HEK293 (cell line): ENCODE results near the gene TMEM198.

ENCODE experiments used
- CTCF ChIA-PET: fragments of 350-600 bp; formaldehyde crosslinking; extraction: SDS; loops from one replicate; lab custom pipeline; 2021; ENCODE audit warnings: antibody characterized with exemption; lab: Yijun Ruan, JAX
- POLR2A ChIA-PET: fragments of 300-600 bp; formaldehyde crosslinking; extraction: SDS; loops from one replicate; lab custom pipeline; 2020; ENCODE audit warnings: antibody characterized with exemption, inconsistent platforms; lab: Yijun Ruan, JAX
- H3K27ac ChIP-seq: fragments of 200-500 bp; sonication (Bioruptor generic); 2 replicates; pipeline ENCODE4 v1.5.1; 2014; ENCODE audit warnings: low read depth, low read length, control low read depth, inconsistent platforms; ENCODE audit errors: extremely low read depth
- H3K36me3 ChIP-seq, 2 experiments: fragments of 200-500 bp in 1 of 2; sonication (Bioruptor generic) in 1 of 2; 1 replicate in 1 of 2; 2 replicates in 1 of 2; pipeline ENCODE4 v1.5.1; 2014 to 2017; ENCODE audit warnings: inconsistent platforms in 2 of 2, low read length in 2 of 2; ENCODE audit not compliant: control insufficient read depth in 2 of 2, insufficient read depth in 1 of 2
- H3K4me1 ChIP-seq: fragments of 200-500 bp; sonication (Bioruptor generic); 2 replicates; pipeline ENCODE4 v1.5.1; 2014; ENCODE audit warnings: mild to moderate bottlenecking, low read length, inconsistent platforms; ENCODE audit not compliant: control insufficient read depth, insufficient read depth
- H3K4me3 ChIP-seq: 2 replicates; pipeline ENCODE4 v1.5.1; 2011; ENCODE audit warnings: low read depth, mild to moderate bottlenecking, control low read depth, low read length, moderate library complexity
- H3K9me3 ChIP-seq: fragments of 200-500 bp; sonication (Bioruptor generic); 2 replicates; pipeline ENCODE4 v1.5.1; 2014; ENCODE audit warnings: low read depth, low read length, inconsistent platforms; ENCODE audit not compliant: control insufficient read depth, insufficient read depth
- ELK4 ChIP-seq: IDR thresholded peaks from 2 replicates; pipeline ENCODE4 v1.6.1; 2011; ENCODE audit warnings: mild to moderate bottlenecking, low read depth, low read length, borderline replicate concordance
- GLIS1 ChIP-seq: fragments of 450-650 bp; formaldehyde crosslinking; IDR thresholded peaks from 2 replicates; pipeline ENCODE4 v1.5.1; 2016; ENCODE audit warnings: missing biosample characterization, missing genetic modification characterization
- GLIS2 ChIP-seq: fragments of 450-650 bp; formaldehyde crosslinking; IDR thresholded peaks from 2 replicates; pipeline ENCODE4 v1.5.1; 2016; ENCODE audit warnings: missing biosample characterization, missing genetic modification characterization
- KLF1 ChIP-seq: fragments of 450-650 bp; formaldehyde crosslinking; IDR thresholded peaks from 2 replicates; pipeline ENCODE4 v1.5.1; 2016; ENCODE audit warnings: missing biosample characterization, missing genetic modification characterization
- KLF10 ChIP-seq: fragments of 450-650 bp; IDR thresholded peaks from 2 replicates; pipeline ENCODE4 v1.5.1; 2018; ENCODE audit warnings: missing biosample characterization, mild to moderate bottlenecking, missing genetic modification characterization
- MYNN ChIP-seq: fragments of 450-650 bp; formaldehyde crosslinking; IDR thresholded peaks from 2 replicates; pipeline ENCODE4 v1.5.1; 2016; ENCODE audit warnings: missing biosample characterization, missing genetic modification characterization, borderline replicate concordance
- SP3 ChIP-seq: fragments of 450-650 bp; formaldehyde crosslinking; IDR thresholded peaks from 2 replicates; pipeline ENCODE4 v1.5.1; 2016; ENCODE audit warnings: missing biosample characterization, missing genetic modification characterization
- WT1 ChIP-seq: fragments of 450-650 bp; formaldehyde crosslinking; IDR thresholded peaks from 2 replicates; pipeline ENCODE4 v1.5.1; 2016; ENCODE audit warnings: missing biosample characterization, missing genetic modification characterization
- ZBTB21 ChIP-seq: fragments of 450-650 bp; formaldehyde crosslinking; IDR thresholded peaks from 2 replicates; pipeline ENCODE4 v1.5.1; 2017; ENCODE audit warnings: missing biosample characterization, missing genetic modification characterization
- ZNF10 ChIP-seq: fragments of 450-650 bp; formaldehyde crosslinking; IDR thresholded peaks from 2 replicates; pipeline ENCODE4 v1.5.1; 2017; ENCODE audit warnings: missing biosample characterization, missing genetic modification characterization
- ZNF148 ChIP-seq: fragments of 450-650 bp; formaldehyde crosslinking; IDR thresholded peaks from 2 replicates; pipeline ENCODE4 v1.5.0; 2017; ENCODE audit warnings: missing biosample characterization, missing genetic modification characterization, borderline replicate concordance
- ZNF16 ChIP-seq: fragments of 450-650 bp; formaldehyde crosslinking; IDR thresholded peaks from 2 replicates; pipeline ENCODE4 v1.5.1; 2016; ENCODE audit warnings: low read depth, missing biosample characterization, missing genetic modification characterization
- ZNF335 ChIP-seq: fragments of 450-650 bp; formaldehyde crosslinking; conservative IDR thresholded peaks from 2 replicates; pipeline ENCODE4 v1.5.1; 2016; ENCODE audit warnings: missing biosample characterization, missing genetic modification characterization
- ZNF341 ChIP-seq: fragments of 450-650 bp; formaldehyde crosslinking; IDR thresholded peaks from 2 replicates; pipeline ENCODE4; 2016; ENCODE audit warnings: low read depth, missing biosample characterization, missing genetic modification characterization
- ZNF354C ChIP-seq: fragments of 450-650 bp; formaldehyde crosslinking; IDR thresholded peaks from 2 replicates; pipeline ENCODE4 v1.5.1; 2016; ENCODE audit warnings: missing biosample characterization, missing genetic modification characterization, low read depth, borderline replicate concordance
- ZNF514 ChIP-seq: fragments of 450-650 bp; formaldehyde crosslinking; IDR thresholded peaks from 2 replicates; pipeline ENCODE4 v1.5.1; 2016; ENCODE audit warnings: missing biosample characterization, missing genetic modification characterization
- ZNF561 ChIP-seq: fragments of 450-650 bp; IDR thresholded peaks from 2 replicates; pipeline ENCODE4 v1.5.1; 2018; ENCODE audit warnings: missing biosample characterization, missing genetic modification characterization, borderline replicate concordance
- ZNF600 ChIP-seq: fragments of 450-650 bp; formaldehyde crosslinking; IDR thresholded peaks from 2 replicates; pipeline ENCODE4 v1.5.1; 2016; ENCODE audit warnings: missing biosample characterization, missing genetic modification characterization
- ZNF670 ChIP-seq: fragments of 450-650 bp; formaldehyde crosslinking; IDR thresholded peaks from 2 replicates; pipeline ENCODE4 v1.5.1; 2016; ENCODE audit warnings: missing biosample characterization, missing genetic modification characterization, low read depth
- TF ChIP-seq, protein P1 (sequence below): fragments of 450-650 bp; IDR thresholded peaks from 2 replicates; pipeline ENCODE4 v1.5.1; 2018; ENCODE audit warnings: missing biosample characterization, missing genetic modification characterization
- TF ChIP-seq, protein P2 (sequence below): fragments of 450-650 bp; formaldehyde crosslinking; IDR thresholded peaks from 2 replicates; pipeline ENCODE4 v1.5.1; 2016; ENCODE audit warnings: missing biosample characterization, missing genetic modification characterization

Gene TMEM198

GRCh38 chr2:219527076-219527394 lies 16.8 kb upstream of the TMEM198 start:
- Histone ChIP-seq H3K27ac (no peak overlapping the region), H3K9me3 (no peaks in the 10 kb centered on the region)
- POLR2A ChIA-PET = interaction anchor here (0.8 to 1.4 kb wide), 2 partner anchors 11 to 28 kb away, joined by 3 to 6 read pairs; partner anchors contain the start of gene GMPPA
- CTCF ChIA-PET = interaction anchor here (0.5 to 9.7 kb wide), 9 partner anchors 8 to 232 kb away, joined by 3 to 252 read pairs (median 10); partner anchors contain the start of genes ASIC4 and GMPPA
- TF ChIP-seq, protein P1, sequence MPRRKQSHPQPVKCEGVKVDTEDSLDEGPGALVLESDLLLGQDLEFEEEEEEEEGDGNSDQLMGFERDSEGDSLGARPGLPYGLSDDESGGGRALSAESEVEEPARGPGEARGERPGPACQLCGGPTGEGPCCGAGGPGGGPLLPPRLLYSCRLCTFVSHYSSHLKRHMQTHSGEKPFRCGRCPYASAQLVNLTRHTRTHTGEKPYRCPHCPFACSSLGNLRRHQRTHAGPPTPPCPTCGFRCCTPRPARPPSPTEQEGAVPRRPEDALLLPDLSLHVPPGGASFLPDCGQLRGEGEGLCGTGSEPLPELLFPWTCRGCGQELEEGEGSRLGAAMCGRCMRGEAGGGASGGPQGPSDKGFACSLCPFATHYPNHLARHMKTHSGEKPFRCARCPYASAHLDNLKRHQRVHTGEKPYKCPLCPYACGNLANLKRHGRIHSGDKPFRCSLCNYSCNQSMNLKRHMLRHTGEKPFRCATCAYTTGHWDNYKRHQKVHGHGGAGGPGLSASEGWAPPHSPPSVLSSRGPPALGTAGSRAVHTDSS = no peak
- no peak for TF ChIP-seq ZBTB21
- TF ChIP-seq ZNF354C (tag by site-specific recombination) = no peak
- peak; percentile 27; the same call in 1 of the 2 replicates for TF ChIP-seq ZNF600
- no peak for TF ChIP-seq ZNF148
- no peak for TF ChIP-seq ZNF335 (tag by site-specific recombination)
- no peak for TF ChIP-seq KLF1 (tag by site-specific recombination)
- 0 out of 2 replicates have a peak, but pooled peaks have one; percentile 19 for TF ChIP-seq GLIS2 (tag by site-specific recombination)
- TF ChIP-seq, all 188 proteins: peak for 2
- H3K4me3 ChIP-seq = no peak overlapping the region
- H3K36me3 ChIP-seq = no peaks in the 10 kb centered on the region
- H3K4me1 ChIP-seq = no peaks in the 10 kb centered on the region

DNA sequence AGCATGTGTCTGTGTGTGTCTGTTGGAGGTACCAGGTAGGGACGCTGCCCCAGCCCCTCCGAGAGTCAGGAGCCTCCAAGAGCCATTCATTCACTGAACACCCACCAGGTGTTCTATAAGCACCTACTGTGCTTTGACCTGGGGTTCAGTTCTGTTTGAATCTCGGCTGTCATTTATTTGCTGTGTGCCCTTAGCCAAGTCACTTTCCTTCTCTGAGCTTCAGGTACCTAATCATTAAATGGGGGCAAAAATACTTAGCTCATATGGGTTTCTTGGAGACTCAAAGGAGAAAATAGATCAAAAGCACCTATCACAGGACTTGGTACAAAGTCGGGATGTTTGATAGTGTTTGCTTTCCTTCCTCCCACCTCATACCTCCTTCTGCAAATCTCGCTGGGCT lies 16.4 kb upstream of the TMEM198 start:
- Histone ChIP-seq H3K9me3 (no peaks in the 10 kb centered on the region), H3K27ac (no peak overlapping the region)
- CTCF ChIA-PET = interaction anchor here (0.5 to 9.7 kb wide), 14 partner anchors 8 to 1544 kb away, joined by 3 to 252 read pairs (median 6); partner anchors contain the start of genes ASIC4 and GMPPA
- TF ChIP-seq ZNF514 (tag by site-specific recombination) (no peak), ZNF341 (no peak), ELK4 (no peak), ZBTB21 (no peak), ZNF670 (tag by site-specific recombination) (no peak), SP3 (tag by site-specific recombination) (no peak), ZNF16 (no peak), MYNN (tag by site-specific recombination) (no peak), GLIS1 (tag by site-specific recombination) (no peak), ZNF10 (tag by site-specific recombination) (no peak), WT1 (tag by site-specific recombination) (no peak), ZNF561 (no peak), KLF10 (tag by site-specific recombination) (no peak)
- TF ChIP-seq, protein P2, sequence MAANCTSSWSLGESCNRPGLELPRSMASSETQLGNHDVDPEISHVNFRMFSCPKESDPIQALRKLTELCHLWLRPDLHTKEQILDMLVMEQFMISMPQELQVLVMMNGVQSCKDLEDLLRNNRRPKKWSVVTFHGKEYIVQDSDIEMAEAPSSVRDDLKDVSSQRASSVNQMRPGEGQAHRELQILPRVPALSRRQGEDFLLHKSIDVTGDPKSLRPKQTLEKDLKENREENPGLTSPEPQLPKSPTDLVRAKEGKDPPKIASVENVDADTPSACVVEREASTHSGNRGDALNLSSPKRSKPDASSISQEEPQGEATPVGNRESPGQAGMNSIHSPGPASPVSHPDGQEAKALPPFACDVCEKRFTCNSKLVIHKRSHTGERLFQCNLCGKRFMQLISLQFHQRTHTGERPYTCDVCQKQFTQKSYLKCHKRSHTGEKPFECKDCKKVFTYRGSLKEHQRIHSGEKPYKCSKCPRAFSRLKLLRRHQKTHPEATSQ (tag by site-specific recombination) = no peak
- TF ChIP-seq, all 188 proteins: peak for 0
- Histone ChIP-seq H3K36me3 (no peaks in the 10 kb centered on the region), H3K4me1 (no peaks in the 10 kb centered on the region), H3K4me3 (no peak overlapping the region)
- POLR2A ChIA-PET = interaction anchor here (0.8 to 1.4 kb wide), 2 partner anchors 11 to 29 kb away, joined by 3 to 6 read pairs; partner anchors contain the start of gene GMPPA
